ENCODE measurements around the gene TYW1.
"Not testable (repeated sequence)": the region's sequence is repeated elsewhere in the genome, so short reads cannot be mapped to it uniquely, and the experiment has no call there.

The TYW1 gene

DNA sequence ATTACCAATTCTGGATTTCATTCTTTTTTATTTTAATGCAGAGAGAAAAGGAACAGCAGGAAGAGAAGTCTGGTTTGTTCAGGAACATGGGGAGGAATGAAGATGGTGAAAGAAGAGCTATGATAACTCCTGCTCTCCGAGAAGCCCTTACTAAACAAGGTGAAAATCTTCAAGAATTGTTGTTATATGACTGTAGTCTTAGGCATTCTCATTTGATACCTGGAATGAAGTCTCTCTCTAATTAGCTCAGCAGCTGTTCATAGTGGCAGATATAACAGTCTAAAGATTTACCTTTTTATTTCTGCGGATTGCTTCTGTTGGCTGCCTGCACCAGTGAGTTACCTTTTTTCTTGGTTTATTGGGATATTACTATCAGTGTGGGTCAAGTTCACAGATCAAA lies 53.3 kb downstream of the TYW1 start:
- not testable (repeated sequence) for DNase-seq

DNA sequence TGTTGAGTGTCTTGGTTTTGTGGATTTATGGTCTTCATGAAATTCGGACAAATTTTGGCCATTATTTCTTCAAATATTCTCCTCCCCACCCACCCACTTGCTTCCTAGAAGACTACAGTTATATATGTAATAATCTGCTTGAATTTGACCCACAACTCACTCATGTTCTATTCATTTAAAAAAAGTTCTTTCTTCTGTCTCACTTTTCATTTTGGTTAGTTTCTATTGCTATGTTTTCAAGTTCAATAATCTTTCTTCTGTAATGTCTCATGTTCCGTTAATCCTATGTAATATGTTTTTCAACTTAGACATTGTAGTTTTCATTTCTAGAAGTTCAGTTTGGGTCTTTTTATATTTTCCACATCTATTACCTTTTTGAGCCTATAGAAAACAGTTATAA lies 55.5 kb downstream of the TYW1 start:
- not testable (repeated sequence) for DNase-seq

DNA sequence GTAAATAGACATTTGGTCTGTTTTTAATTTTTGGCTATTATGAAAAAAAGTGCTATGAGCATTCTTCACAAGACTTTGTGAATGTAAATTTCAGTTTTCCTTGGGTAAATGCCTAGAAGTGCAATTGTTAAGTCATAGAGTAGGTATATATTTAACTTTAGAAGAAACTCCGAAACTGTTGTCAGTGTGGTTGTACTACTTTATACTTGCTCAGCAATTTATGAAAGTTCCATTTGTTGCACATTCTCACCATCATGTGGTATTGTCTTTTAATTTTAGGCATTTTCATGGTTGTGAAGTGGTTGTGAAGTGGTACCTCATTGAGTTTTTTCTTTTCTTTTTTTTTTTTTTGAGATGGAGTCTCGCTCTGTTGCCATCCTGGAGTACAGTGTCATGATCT lies 60.0 kb downstream of the TYW1 start:
- no peak for DNase-seq

DNA sequence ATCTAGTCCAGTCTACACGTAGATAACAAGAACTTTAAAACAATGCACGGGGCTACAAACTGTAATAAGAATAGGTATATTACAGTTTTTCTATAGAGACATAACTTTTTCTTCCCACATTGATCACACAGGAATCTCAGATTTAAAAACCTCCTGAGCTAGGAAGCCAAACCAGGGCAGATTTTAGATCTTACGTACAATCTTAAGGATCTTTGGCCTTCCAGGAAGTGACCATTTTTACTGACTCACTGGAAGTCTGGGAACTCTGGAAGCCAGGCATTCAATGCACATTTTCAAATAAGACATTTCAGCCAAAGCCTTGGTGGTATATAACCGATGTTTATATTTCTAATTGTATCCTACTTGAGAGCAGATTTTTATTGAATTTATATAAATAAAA lies 64.7 kb downstream of the TYW1 start:
- DNase-seq: not testable (repeated sequence)

DNA sequence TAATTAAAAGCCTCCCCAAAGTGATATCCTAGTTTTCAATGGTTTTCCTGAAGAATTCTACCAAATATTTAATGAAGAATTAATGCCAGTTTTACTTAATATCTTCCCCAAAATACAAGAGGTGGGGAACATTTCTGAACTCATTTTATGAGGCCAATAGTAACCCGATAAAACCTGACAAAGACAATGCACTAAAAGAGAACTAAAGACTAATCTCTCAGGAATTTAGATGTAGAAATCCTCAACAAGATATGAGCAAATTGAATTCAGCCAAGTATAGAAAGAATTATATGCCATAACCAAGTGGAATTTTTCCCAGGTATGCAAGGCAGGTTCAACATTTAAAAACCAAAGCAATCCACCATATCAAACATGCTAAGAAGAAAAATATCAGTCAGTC lies 66.2 kb downstream of the TYW1 start:
- DNase-seq: not testable (repeated sequence)

DNA sequence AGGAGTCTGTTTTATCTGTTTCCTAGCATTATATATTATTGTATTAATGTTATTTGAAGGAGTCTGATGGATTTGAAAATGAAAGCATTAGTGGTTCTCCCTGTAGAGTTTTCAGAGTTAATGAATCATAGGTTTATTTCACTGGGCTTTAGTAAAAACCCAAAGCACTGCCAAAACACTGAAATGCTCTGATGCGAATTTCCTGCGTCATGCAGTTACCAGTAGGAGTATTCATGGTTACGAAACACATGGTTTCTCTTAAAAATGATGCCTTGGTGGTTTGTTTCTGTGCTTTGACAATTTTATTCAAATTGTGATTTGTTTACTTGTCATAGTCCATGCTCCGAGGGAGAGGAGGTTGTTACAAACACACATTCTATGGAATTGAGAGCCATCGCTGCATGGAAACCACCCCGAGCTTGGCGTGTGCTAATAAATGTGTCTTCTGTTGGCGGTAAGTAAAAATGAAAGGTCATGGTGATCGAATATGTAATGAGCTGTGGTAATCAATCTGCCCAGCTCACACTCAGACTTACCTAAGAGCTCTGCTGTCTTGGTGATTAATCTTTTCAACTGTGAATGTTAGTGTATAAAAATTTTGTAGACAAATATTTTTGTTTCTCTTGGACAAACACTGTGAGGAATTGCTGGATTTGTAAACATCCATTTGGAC lies 70.5 kb downstream of the TYW1 start:
- not testable (repeated sequence) for DNase-seq

DNA sequence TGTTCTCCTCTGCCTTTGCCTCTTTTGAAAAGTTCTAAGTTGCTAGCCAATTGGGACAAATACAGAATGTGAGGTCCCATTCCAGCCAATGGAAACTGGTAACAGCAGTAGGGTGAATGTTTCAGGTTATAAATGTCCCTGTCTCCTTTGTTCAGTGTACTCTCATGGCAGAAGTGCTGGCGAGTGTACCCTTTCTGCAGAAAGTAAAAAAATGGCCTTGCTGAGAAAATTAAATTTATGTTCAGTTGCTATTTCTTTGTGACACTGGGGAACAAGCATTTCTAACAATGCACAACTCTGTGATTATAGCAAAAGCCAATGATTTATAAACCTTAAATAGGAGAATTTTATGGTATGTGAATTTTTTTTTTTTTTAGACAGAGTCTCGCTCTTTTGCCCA lies 79.5 kb downstream of the TYW1 start:
- DNase-seq: not testable (repeated sequence)

DNA sequence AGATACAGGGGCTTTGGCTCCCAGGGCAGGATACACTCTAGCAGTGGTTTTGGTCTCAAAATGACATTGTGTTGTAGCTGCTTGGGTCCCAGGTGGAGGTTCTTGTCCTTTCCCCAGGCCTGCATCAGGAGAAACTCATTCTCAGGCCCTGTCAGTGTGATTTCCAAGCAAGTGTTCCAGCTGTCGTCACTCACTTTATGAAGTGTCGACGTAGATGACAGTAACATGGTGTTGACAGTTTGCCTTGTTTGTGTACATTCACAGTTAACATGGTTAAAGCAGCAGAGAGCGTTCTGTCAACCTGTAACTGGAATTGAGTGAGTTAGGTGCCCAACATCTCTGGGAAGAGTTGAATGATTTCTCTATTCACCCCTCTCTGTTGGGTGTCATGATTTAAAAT lies 86.2 kb downstream of the TYW1 start:
- not testable (repeated sequence) for DNase-seq

DNA sequence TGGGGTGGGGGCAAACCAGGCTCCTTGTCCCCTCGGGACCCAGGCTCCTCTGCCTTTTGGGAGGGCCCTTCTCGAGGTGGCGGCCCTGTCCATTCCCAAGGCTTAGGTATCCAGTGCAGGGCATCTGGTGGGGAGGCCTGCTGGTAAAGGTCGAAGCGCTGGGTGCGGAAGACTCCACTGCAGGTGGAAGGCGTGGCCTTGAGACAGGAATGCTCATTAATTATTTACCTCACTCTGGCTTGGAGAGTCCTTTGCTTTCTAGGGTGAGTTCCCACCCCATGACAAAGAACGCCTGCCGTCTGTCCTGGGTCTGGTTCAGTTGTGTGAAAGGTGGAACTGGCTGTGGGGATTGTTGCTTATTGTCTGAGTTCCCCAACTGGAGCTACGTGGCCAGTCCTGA lies 92.6 kb downstream of the TYW1 start:
- DNase-seq: not testable (repeated sequence)

DNA sequence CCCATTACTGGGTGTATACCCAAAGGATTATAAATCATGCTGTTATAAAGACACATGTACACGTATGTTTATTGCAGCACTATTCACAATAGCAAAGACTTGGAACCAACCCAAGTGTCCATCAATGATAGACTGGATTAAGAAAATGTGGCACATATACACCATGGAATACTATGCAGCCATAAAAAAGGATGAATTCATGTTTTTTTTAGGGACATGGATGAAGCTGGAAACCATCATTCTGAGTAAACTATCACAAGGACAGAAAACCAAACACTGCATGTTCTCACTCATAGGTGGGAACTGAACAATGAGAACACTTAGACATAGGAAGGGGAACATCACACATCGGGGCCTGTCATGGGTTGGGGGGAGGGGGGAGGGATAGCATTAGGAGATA lies 94.4 kb downstream of the TYW1 start:
- not testable (repeated sequence) for DNase-seq

DNA sequence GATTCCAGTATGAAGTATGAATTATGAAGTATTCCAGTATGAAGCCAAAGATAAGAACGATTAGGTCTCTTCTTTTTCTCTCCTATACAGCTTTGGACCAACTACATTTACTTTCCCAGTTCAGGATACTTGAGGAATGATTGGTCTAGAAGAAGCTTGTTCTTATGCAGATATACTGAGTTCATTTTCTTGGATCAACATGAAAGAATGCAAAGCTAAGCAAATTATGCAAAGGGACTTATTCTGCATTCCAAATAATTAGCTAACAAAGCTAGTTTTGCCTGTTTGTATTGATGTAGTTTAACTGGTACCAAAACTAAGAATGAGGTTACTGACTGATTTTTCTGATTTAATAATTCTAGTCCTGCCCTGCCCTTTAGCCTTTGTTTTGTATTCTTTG lies 101.4 kb downstream of the TYW1 start:
- not testable (repeated sequence) for DNase-seq

DNA sequence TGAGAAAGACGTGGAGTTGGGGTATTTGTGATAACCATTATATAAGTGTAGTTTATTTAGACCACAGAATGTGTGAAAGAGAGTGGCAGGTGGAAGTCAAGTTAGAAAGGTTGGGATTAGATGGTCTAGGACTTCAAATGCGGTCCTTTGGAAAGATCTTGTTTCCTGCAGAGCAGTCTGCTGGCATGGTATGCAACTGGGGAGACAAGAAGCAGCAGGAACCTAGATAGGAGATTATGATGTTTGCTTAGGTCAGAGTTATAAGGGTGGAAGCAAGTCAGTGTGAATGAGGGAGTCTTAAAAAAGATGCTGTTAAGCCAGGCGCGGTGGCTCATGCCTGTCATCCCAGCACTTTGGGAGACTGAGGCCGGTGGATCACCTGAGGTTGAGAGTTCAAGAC lies 102.8 kb downstream of the TYW1 start:
- not testable (repeated sequence) for DNase-seq

DNA sequence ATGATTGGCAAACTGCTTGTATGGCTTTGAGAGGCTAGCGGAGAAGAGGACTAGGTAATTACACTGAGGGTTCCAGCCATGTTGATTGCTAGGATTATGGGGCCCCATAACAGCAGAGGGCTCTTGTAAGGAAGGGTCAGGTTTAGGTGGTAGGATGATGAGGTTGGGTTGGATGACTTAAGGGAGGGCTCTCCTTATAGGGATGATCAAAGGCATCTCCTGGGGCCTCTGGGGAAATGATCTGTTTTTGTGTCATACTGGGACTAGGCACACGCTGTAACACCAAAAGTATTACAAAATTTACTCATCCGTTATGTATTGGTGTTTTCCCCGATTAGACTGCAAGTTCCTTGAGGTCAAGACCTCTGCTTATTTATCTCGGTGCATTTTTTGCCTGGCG lies 103.4 kb downstream of the TYW1 start:
- DNase-seq: not testable (repeated sequence)

DNA sequence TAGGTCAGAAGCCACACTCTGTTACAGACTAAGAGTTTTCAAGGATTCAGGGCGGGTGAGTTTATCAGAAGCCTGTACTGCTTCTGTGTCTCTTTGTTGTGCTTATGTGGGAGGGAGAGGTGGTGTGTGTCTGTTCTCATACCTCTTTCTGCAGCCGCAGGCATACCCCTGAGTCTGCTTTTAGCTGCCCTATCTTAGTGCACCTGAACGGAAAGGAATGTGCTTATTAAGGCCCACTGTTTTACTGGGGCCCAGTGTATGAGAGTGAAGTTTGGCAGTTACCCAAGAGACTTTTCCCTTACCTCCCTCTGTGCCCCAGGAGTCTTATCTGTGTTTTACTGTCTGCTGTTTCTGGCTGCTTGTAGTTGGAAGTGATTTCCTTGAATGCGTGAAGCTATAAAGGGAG lies 104.3 kb downstream of the TYW1 start:
- DNase-seq: no peak

DNA sequence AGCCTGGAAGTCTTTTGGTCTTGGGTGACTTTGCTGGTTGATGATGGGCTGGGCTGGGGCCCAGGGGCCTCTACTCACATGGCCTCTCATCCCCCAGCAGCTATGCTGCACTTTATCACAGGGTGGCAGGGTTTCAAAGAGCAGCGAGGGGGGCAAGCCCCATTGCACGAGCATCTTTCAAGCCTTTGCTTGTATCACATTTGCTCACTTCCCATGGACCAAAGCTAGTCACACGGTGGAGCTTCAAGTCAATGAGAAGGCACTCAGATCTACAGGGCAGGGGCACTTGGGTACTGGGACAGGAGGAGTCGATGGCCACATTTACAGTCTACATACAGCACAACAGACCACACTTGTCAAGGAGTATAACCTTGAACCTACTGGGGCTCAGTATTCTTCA lies 108.3 kb downstream of the TYW1 start:
- DNase-seq: not testable (repeated sequence)

DNA sequence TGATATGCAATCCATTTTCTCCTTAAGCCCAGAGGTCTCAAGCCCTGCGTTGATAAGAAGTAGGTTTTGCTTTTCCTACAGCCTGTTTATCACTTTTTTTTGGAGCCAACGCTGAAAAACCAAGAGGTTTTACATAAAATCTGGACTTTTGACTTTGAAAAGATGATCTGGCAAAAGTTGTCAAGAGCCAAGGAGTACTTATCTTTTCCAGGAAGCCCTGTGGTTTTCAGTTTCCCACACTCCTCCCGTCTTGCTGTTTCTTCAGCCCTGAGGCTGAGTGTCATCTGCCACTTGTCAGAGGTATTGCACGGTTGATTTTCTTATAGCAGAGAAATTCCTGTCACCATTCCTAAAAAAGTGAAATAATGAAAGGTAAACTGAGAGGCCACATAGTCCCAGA lies 108.7 kb downstream of the TYW1 start:
- DNase-seq: no peak

DNA sequence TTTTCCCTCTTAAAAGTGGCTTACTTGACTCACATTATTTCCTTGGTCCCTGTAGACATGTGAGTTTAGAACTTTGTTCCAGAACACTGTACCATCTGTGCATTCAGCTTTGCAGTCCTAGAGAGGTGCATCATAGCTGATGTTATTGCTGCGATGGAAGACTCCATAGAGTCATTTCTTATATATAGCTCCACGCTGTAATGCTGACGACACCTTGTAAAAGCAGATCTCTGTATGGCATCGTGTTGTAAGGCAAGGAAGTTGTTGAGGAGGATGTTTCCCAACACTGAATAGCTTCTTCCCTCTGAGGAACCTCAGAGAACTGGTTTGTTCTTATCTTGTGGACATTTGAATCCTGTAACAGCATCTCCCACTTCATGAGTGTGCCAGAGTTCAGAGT lies 109.6 kb downstream of the TYW1 start:
- DNase-seq: not testable (repeated sequence)

DNA sequence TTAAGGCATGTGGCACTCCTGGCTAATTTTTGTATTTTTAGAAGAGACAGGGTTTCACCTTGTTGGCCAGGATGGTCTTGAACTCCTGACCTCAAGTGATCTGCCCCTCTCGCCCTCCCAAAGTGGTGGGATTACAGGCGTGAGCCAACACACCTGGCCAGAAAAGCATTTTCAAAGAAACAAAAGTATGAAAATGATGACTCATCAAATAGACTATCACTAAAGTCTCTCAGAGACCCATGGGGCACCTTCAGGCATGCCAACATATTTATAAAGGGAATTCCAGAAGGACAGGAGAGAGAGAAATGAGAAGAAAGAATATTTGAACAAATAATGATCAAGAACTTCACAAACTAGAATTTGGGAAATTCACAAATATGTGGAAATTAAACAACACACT lies 114.7 kb downstream of the TYW1 start:
- not testable (repeated sequence) for DNase-seq

DNA sequence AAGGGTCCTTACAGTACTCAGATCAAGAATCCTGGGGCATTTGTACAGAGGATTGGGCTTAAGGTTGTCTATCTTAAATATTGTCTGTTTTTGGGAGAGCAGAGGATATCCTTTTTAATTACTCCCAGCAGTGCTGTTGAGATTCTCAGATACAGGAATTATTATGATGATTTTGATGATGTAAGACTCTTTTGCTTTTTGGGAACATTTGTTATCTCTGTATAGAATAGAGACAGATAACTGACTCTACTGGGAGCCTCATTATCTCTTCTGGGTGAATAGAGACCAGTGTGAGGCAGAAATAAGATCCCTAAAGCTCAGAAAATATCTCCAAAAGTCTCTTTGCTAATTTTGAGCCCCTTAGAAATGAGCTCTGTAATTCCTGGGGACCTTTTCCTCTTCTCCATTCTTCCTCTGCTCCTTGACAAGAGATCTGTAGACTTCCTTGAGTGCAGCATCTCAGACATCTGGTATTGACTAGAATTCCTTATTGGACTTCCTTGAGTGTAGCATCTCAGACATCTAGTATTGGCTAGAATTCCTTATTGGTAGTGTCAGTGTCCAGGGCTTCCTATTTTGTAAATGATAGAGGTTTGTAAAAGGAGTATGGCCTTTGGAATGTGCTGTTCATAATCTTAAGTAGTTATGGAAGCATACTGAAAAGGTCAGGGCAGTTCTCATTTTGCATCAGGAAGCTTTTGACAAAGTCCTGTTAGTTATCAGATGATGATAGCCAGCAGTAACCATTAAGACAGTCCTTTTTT lies 118.0 kb downstream of the TYW1 start:
- DNase-seq: not testable (repeated sequence)

DNA sequence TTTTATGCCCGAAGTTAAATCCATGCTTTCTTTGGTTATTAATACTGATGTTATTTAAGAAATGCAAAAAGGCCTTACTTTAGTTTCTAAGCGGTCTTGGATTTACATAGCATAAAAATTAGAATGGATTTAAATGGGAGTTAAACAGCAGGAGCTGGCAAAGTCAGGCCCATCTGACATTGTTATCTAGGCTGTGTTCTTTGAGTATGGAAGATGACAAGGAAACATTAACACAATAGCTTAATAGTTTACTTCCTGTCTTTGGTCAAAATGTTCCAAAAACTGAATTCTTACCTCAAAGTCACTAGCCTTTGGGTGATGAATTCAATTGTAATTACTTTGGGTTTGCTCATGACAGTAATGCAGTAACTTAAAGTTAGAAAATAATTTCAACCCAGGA lies 123.9 kb downstream of the TYW1 start:
- DNase-seq: not testable (repeated sequence)

DNA sequence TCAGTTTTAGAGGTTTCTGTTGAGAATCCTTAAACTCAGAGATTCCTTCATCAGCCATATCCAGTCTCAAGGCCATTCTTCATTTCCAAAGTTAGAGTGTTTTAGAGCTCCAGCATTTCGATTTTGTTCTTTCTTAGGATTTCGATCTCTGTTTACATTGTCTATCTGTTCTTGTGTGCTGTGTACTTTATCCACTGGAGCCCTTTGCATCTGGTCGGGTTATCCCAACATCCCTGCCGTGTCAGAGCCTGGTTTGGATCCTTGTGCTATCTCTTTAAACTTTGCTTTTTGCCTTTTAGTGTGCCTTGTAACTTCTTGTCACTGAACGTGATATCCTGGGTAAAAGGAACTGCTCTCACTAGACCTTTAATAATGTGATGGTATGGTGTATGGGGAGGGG lies 131.6 kb downstream of the TYW1 start:
- not testable (repeated sequence) for DNase-seq

DNA sequence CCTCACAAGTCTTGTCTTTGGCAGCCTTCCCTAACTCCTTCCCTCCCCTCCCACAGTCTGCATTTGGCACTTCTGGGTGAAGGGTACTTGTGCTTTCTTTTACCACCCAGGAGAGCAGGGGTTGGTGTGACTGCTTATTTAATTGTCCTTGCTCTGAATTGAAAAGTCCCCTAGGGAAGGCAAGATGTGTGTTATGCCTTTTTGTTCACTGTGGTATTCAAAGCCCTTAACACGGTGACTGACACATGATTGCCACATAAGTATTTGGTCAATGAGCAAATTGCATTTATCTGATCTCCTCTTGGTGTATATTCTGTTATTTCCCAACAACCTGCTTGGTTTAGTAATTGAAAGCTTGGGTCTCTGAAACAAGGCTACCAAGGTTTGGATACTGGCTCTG lies 134.1 kb downstream of the TYW1 start:
- not testable (repeated sequence) for DNase-seq

DNA sequence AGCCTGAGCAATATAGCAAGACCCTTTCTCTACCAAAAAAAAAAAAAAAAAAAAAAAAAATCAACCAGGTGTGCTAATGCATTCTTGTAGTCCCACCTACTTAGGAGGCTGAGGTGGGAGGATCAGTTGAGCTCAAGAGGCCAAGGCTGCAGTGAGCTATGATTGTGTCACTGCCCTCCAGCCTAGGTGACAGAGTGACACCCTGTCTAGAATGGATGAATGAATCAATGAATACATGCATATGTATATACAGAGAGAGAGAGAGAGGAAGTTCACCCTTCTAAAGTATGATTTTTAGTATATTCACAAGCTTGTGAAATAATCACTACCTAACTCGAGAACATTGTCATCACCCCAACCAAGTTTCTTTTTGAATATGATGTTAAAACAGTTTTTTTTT lies 138.3 kb downstream of the TYW1 start:
- not testable (repeated sequence) for DNase-seq

All from NCI-H2171 (cell line).